T-helper 1 cell treated with Interleukin-12 subunit alpha and Interleukin-12 subunit beta and Interleukin-4 antibody, amounts not matched to agents 30 ng/mL and 1 ng/mL, for 36 hours (primary cell): ENCODE results near the gene SULT1A3. TPM values are rescaled to one million over a fixed set of nuclear protein-coding genes. Genes with fewer than 3 reads are reported as not detected.
"Not testable (repeated sequence)": the region's sequence is repeated elsewhere in the genome, so short reads cannot be mapped to it uniquely, and the experiment has no call there.

Source experiments
- intact Hi-C: fragments of 100-400 bp; cut with micrococcal nuclease; formaldehyde crosslinking; loops from one replicate; pipeline ENCODE4 v1.15.1; 2024
- total RNA-seq: library from RNA; stranded (reverse); gene quantifications from 2 replicates; pipeline ENCODE4 v1.2.3, GENCODE V29; 2022

Gene SULT1A3
- 29.2 and 31.7 TPM in 2 replicates for total RNA-seq

DNA sequence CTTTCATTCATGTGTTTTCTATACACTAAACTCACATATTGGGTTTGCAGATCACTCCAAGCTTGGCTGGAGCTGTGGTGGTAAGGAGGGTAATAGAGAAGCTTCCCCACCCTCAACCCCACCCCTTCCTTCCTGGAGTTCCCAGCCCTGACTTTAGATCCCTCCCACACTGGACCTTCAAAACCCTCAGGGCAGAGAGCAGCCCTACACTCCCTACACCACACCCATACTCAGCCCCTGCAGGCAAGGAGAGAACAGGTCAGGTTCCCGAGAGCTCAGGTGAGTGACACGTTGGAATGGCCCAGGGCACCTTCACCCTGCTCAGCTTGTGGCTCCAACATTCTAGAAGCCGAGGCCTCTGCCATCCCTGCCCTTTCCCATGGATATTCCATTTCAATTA, at the start of gene SULT1A3:
TSS of gene SULT1A3 (plus strand) at position 207 of the 400 bp plus-strand sequence. CDS start 1,474 bp downstream, outside the sequence.
- intact Hi-C loops: not testable (repeated sequence)

DNA sequence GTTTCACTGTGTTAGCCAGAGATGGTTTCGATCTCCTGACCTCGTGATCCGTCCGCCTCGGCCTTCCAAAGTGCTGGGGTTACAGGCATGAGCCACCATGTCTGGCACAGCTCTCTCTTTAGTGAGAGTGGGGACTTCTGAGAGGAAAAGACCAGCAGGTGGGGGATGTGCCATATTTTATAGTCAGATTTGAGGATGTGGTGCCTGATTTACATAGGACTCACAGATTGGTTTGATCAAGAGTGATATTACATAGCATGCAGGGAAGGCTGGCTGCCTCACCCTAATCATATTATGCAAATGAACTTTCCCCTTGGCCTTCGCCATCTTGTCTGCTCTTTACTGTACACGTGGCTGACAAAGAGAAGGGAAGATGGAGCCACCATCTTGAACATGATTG, 48.0 kb upstream of the SULT1A3 start:
- intact Hi-C loops: no loop called here

DNA sequence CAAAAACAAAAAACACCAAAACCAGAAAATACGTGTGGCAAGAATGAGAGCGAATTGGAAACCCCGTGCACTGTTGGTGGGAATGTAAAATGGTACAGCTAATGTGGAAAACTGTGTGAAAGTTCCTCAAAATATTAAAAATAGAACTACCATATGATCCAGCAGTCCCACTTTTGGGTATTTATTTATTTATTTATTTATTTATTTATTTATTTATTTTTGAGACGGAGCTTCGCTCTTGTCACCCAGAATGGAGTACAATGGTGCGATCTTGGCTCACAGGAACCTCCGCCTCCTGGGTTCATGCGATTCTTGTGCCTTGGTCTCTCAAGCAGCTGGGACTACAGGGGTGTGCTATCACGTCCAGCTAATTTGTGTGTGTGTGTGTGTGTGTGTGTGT, 46.5 kb upstream of the SULT1A3 start:
- intact Hi-C loops: no loop called here

DNA sequence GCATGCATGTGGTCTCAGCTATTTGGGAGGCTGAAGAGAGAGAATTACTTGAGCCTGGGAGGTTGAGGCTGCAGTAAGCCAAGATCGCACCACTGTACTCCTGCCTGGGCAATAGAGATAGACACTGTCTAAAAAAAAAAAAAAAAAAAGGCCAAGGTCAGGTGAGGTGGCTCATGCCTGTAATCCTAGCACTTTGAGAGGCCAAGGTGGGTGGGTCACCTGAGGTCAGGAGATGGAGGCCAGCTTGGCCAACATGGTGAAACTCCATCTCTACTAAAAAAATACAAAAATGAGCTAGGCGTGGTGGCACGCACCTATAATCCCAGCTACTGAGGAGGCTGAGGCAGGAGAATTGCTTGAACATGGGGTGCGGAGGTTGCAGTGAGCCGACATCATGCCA, 43.9 kb upstream of the SULT1A3 start:
- intact Hi-C loops: no loop called here

DNA sequence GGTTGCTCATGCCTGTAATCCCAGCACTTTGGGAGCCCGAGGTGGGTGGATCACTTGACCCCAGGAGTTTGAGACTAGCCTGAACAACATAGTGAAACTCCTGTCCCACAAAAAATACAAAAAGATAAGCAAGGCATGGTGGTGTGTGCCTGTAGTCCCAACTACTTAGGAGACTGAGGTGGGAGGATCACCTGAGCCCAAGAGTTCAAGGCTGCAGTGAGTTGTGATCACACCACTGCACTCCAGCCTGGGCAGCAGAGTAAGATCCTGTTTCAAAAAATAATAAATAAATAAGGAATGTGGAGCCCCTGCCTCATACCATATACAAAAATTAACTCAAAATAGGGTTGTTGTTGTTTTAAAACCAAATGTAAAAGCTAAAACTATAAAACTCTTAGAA, 41.8 kb upstream of the SULT1A3 start:
- intact Hi-C loops: no loop called here

DNA sequence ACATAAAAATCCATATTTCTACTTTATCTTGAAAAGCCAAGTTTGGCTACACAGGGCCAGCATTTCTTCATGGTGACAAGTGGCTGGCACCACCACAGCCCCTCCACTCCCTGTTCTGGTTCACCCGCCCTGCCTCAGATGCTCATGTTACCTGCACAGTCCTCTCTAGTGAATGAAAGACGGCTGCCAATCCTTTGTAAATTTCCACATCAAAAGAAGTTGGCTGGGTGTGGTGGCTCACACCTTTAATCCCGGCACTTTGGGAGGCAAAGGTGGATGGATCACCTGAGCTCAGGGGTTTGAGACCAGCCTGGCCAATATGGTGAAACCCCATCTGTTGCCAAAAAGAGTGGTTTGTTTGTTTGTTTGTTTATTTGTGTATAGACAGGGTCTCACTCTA, 35.5 kb upstream of the SULT1A3 start:
- intact Hi-C loops: no loop called here

DNA sequence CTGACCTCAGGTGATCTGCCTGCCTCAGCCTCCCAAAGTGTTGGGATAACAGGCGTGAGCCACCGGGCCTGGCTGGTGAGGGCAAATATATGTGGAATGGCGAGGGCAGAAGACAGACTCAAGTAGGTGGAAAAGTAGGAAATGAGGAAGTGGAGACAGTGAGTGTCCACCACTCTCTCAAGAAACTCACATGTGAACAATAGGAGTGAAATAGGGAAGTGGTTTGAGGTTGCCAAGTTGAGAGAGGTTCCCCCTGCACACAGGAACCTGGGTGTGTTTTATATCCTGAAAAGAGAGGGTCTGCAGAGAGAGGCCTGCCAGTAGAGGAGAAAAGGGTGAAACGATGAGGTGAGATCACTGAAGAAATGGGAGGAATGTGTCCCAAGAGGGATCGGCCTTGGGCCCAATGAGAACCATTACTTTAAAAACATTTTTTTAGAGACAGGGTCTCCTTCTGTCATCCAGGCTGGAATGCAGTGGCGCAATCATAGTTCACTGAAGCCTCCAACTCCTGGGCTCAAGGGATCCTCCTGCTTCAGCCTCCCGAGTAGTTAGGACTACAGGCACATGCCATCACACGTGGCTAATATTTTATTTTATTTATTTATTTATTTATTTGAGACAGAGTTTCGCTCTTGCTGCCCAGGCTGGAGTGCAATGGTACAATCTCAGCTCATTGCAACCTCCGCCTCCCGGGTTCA, 32.7 kb upstream of the SULT1A3 start:
- intact Hi-C loops: no loop called here

DNA sequence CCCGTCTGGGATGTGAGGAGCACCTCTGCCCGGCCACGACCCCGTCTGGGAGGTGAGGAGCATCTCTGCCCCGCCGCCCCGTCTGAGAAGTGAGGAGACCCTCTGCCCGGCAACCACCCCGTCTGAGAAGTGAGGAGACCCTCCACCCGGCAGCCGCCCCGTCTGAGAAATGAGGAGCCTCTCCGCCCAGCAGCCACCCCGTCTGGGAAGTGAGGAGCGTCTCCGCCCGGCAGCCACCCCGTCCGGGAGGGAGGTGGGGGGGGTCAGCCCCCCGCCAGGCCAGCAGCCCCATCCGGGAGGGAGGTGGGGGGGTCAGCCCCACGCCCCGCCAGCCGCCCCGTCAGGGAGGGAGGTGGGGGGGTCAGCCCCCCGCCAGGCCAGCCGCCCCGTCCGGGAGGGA, 30.3 kb upstream of the SULT1A3 start:
- intact Hi-C loops: not testable (repeated sequence)

DNA sequence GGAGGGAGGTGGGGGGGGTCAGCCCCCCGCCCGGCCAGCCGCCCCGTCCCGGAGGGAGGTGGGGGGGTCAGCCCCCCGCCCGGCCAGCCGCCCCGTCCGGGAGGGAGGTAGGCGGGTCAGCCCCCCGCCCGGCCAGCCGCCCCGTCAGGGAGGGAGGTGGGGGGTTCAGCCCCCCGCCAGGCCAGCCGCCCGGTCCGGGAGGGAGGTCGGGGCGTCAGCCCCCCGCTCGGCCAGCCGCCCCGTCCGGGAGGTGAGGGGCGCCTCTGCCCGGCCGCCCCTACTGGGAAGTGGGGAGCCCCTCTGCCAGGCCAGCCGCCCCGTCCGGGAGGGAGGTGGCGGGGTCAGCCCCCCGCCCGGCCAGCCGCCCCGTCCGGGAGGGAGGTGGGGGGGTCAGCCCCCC, 29.6 kb upstream of the SULT1A3 start:
- intact Hi-C loops: not testable (repeated sequence)

DNA sequence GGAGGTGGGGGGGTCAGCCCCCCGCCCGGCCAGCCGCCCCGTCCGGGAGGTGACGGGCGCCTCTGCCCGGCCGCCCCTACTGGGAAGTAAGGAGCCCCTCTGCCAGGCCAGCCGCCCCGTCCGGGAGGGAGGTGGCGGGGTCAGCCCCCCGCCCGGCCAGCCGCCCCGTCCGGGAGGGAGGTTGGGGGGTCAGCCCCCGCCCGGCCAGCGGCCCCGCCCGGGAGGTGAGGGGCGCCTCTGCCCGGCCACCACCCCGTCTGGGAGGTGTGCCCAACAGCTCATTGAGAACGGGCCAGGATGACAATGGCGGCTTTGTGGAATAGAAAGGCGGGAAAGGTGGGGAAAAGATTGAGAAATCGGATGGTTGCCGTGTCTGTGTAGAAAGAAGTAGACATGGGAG, 28.9 kb upstream of the SULT1A3 start:
- intact Hi-C loops: not testable (repeated sequence)

DNA sequence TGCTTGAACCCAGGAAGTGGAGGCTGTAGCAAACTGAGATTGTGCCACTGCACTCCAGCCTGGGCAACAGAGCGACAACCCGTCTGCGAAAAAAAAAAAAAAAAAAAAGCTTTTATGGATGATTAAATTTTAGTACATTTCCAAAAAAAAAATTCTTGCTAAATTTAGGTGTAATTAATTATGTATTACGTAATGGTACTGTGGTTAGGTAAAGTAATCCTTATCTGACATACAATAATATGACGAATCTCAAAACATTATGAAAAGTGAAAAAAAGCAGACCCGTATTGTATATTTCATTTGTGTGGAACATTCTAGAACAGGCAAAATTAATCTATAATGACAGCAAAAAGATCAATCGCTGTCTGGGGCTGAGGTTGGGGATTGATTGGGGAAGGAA, 26.0 kb upstream of the SULT1A3 start:
- intact Hi-C loops: no loop called here

DNA sequence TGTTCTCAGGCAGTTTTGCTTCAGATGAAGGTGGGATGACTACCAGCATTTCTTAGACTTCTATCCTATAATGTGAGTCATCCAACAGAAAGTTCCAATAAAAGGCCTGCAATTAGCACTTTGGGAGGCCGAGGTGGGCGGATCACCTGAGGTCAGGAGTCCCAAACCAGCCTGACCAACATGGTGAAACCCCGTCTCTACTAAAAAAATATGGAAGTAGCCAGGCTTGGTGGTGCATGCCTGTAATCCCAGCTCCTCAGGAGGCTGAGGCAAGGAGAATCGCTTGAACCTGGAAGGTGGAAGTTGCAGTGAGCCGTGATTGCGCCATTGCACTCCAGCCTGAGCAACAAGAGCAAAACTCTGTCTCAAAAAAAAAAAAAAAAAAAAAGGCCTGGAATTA, 22.2 kb upstream of the SULT1A3 start:
- intact Hi-C loops: not testable (repeated sequence)

DNA sequence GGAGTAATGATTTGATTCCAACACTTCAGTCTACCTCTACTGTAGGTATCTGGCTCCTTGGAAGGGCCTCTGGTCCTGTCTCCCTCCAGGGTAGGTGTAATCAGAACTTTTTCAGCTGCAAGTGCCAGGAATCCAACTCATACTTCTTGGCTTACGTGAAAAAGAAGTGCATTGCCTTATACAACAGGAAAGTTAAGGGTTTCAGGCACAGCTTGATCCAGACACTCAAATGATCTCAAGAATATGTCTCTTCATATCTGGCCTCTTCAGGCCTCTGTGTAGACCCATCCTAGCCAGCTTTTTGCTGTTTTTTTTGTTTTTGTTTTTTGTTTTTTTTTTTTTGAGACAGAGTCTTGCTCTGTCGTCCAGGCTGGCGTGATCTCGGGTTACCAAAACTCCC, 19.9 kb upstream of the SULT1A3 start:
- intact Hi-C loops: no loop called here

DNA sequence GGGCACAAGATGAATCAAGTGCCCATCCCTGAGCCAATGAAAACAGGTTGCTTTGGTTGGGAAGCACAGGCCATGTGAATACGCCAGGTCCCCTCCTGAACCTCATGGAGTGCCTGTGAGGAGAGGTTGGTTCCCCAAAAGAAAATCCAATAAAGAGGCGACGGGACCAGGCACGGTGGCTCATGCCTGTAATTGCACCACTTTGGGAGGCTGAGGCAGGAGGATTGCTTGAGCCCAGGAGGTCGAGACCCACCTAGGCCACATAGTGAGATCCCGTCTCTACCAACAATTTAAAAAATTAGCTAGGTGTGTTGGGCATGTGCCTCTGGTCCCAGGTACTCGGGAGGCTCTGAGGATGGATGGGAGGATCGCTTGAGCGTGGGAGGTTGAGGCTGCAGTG, 19.1 kb upstream of the SULT1A3 start:
- intact Hi-C loops: no loop called here

DNA sequence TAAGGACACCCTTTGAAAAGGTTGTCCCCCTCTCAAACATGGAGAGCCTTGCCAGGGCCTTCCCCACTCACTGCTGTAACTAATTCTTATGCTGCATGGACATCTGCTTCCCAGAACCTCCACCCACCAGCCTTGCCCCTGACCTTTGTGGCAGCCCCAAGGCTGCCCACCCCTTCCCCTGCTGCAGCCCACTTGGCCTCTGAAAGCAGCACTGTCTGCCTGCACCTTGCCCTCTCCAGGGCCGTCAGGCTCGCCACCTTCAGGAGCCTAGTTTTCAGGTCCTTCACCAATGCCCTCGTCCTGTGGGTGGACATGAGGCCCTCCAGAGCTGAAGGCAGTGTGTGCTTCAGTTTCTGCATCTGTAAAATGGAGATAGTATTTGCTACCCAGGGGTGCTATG, 18.3 kb upstream of the SULT1A3 start:
- intact Hi-C loops: no loop called here

DNA sequence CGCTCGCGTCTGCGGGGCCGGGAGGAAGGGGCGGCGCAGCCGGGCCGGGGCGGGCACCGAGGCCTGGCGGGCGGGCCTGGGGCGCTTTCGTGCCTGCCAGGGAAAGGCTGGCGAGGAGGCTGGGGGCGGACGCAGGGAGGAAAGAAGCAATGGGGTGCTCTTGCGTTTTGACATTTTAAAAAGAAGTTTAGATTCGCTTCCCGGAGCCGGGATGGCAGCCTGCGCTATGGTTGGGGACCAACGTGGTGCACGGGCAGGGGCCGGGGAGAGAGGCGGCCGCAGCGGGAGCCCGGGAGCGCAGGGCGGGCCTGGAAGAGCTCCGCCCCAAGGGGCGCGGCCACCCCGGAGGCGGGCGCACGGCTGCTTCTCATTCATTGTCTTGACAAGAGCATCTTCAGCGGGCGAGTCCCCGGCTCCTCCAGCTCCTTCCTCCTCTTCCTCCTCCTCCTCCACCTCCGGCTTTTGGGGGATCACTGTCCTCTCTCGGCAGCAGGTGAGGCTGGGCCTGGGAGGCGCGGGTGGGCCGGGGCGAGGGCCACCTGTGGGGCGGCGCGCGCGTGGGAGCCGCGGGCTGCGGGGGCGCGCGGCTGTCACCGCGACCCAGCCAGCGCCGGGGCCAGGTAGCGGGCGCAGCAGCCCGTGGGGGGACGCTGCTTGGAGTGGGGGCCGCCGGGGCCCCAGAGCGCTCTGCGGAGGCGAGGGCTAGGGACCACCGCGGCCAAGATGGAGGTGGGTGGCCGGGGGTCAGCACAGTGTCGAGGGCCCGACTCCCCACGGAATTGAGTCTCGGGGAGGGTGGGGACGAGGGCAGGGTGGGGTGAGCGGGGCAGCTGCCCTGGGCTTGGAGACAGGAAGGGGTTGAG, 15.6 kb upstream of the SULT1A3 start, which contains the start of gene CORO1A:
TSS of gene CORO1A (plus strand) at position 370 of the 863 bp plus-strand sequence. CDS start 1,608 bp downstream, outside the sequence.
- intact Hi-C loops: loop anchor here (1.0 kb wide), 3 partner anchors 40 to 91 kb away; partner anchors contain the start of gene MAPK3

DNA sequence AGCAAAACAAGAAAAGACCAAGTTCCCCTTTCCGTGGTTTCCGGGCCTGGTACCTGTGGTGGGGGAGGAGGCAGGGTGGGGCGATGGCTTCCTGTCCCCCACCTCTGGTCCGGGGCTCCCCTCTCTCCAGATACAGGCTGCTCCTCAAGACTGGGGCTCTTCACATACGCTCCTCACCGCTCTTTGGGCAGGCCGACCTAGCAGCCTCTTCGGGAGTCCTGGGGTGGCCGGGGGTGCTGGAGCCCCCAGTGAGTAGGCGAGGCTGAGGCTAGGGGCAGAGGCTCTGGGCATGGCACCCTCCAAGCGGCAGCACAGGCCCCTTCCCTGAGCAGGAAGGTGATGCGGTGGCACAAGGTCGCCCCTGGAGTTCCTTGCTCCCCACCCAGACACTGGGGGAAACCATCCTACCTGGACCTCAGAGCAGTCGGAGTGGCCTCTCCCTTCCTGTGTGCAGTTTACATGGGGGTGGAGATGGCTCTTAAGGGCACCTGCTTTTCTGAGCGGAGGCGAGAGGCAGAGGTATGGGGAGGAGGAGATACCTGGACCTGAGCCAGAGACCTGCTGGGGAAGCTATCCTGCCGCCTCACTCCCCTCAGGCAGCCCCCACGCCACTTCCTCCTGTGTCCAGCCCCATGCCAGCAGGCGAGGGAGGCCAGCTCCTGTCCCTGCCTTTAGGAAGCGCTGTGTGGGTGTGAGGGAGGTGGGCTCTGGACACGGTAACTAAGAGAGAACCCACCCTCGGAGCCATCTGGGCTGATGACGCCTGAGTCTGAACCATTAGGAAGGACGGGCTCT, 14.8 kb upstream of the SULT1A3 start:
- intact Hi-C loops: no loop called here

DNA sequence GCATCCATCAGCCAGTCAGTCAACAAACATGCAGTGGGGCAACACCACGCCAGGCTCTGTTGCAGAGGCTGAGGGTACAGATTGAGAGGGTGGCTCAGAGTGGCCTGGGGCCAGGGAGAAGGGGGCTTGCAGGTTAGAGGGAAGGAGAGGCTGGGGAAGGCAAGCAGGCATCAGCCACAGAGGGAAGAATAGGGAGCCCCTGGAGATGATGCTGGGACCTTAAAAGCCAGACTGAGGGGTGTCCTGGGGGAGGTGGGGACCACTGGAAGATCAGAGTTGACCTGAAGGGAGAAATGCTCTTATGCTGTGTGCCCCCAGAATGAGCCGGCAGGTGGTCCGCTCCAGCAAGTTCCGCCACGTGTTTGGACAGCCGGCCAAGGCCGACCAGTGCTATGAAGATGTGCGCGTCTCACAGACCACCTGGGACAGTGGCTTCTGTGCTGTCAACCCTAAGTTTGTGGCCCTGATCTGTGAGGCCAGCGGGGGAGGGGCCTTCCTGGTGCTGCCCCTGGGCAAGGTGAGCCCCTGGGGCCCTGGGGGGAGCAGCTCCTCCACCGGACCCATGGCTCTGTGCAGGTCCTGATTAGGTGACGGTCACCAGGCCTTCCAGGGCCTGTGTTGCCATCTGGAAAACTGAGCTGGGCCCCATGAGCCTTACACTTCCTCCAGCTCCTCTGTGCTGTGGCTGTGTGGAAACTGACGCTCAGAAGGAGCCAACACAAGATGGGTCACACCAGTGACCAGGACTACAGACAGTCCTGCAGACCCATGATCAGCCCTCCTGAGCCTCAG, 14.0 kb upstream of the SULT1A3 start:
- intact Hi-C loops: no loop called here

DNA sequence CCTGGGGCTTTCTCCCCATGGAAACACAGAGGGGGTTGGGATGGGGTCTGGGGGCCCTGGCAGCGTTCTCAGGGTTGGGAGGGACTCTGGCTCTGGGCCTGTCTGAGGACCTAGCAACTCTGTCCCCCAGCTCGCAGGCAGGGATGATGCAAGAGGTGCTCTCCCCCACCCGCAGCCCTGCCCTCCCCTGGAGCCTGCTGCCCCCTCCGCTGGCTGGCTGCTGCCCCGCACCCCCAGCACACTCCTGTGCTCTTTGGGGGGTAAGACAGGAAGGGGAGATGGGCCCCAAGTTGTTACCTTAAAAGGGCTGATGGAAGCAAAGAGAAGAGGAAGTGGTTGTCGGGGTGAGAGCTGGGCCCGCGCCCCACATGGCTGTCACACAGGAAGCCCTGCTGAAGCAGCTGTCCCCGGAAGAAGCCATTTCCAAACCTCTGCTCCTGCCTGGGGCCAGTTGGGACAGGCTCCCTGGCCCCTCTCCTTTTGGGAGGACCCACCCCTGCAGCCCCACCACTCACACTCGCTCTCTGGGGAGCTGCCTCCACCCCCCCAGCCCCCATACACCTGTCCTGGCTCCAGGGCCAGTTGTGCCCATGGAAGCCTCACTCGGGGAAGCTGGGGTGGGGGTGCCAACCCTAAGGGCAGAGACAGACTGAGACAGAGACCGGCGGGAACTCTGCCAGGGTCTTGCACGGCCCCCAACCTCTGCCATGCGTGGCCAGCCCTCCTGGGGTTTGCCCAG, 13.2 kb upstream of the SULT1A3 start:
- intact Hi-C loops: no loop called here

DNA sequence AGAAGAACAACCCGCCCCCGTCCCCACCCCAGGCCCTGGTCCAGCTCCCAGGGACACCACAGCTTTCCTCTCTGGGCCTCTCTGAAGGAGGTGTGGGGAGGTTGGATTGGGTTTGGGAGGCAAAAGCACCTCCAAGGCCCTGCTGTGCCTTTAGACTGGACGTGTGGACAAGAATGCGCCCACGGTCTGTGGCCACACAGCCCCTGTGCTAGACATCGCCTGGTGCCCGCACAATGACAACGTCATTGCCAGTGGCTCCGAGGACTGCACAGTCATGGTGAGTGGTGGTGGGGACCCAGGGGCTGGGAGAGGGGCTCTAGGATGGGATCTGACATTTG, 12.6 kb upstream of the SULT1A3 start:
- intact Hi-C loops: no loop called here
